GM12875 (cell line): ENCODE measurements around the gene PIGM.

Experiments
- H3K4me3 ChIP-seq: one replicate; pipeline ENCODE4 v1.5.1; 2011; ENCODE audit warnings: low read depth, low read length, control low read depth
- CTCF ChIP-seq: IDR thresholded peaks from 2 replicates; pipeline ENCODE4 v1.5.1; 2011; ENCODE audit warnings: low read depth, mild to moderate bottlenecking, control low read depth, inconsistent platforms, low read length, moderate library complexity, borderline replicate concordance; ENCODE audit not compliant: insufficient read depth

PIGM gene

GRCh38 chr1:159982280-159982679 is 49.5 kb downstream of the PIGM start:
- no peak for TF ChIP-seq CTCF
- no peak overlapping the region for H3K4me3 ChIP-seq

GRCh38 chr1:159981351-159982055 is 50.3 kb downstream of the PIGM start:
- no peak overlapping the region for H3K4me3 ChIP-seq
- TF ChIP-seq CTCF, result no peak

- no peak for TF ChIP-seq CTCF
- no peak overlapping the region for H3K4me3 ChIP-seq
These were observed 51.0 kb downstream of the PIGM start for GRCh38 chr1:159980786-159981185.

GRCh38 chr1:159980076-159980475 is 51.7 kb downstream of the PIGM start:
- no peak for TF ChIP-seq CTCF
- no peak overlapping the region for H3K4me3 ChIP-seq

- TF ChIP-seq CTCF, result no peak
These were observed 52.5 kb downstream of the PIGM start for GRCh38 chr1:159979257-159979656.

GRCh38 chr1:159978107-159978398 is 53.7 kb downstream of the PIGM start:
- TF ChIP-seq CTCF, result no peak
- H3K4me3 ChIP-seq, result no peak overlapping the region

More at GRCh38 chr1:159979257-159979656, 52.5 kb downstream of the PIGM start:
- H3K4me3 ChIP-seq, result no peak overlapping the region

GRCh38 chr1:159977364-159978106 is 54.3 kb downstream of the PIGM start:
- no peak overlapping the region for H3K4me3 ChIP-seq
- TF ChIP-seq CTCF, result no peak
